Measurements from ENCODE around the gene ANKRD13B.

The ANKRD13B gene

DNA sequence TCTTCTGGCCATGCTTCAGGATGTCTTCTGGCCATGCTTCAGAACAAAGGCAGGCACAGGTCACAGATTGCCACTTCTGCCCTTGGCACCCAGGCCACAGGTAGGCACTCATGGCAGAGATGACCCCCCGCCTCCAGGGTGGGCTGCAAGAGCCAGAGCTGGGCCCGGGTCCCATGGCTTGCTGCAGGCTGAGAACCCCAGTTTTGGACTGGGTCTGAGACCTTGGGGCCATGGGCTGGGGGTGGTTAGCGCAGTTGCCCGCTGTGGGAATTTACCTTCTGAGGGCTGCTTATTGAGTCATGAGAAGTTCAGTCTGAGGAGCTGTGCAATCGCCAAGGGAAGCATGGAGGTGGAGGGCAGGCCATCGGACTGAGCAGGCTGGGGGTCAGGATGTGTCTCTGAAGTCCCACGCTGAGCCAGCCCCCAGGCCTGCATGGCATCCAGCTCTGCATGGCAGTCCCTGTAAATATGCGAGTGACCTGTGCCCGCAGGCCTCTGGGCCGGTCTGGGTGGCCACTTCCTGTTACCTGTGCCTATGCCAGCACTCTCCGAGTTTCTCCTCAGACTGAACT is 1.7 kb downstream of the ANKRD13B start:
- H3K9me3 ChIP-seq (ENCODE audit: insufficient read depth, low read length): no peaks in the 10 kb centered on the region
- peak overlapping the region; percentile 68 for H3K4me2 ChIP-seq (ENCODE audit: low read length)
- no peaks in the 10 kb centered on the region for H3K36me3 ChIP-seq (replicated peaks; ENCODE audit: low read depth, low read length)
- no peak for TF ChIP-seq EZH2phosphoT487 (IDR thresholded peaks at IDR 0.05; ENCODE audit: low read depth)
- TF ChIP-seq, protein P1, sequence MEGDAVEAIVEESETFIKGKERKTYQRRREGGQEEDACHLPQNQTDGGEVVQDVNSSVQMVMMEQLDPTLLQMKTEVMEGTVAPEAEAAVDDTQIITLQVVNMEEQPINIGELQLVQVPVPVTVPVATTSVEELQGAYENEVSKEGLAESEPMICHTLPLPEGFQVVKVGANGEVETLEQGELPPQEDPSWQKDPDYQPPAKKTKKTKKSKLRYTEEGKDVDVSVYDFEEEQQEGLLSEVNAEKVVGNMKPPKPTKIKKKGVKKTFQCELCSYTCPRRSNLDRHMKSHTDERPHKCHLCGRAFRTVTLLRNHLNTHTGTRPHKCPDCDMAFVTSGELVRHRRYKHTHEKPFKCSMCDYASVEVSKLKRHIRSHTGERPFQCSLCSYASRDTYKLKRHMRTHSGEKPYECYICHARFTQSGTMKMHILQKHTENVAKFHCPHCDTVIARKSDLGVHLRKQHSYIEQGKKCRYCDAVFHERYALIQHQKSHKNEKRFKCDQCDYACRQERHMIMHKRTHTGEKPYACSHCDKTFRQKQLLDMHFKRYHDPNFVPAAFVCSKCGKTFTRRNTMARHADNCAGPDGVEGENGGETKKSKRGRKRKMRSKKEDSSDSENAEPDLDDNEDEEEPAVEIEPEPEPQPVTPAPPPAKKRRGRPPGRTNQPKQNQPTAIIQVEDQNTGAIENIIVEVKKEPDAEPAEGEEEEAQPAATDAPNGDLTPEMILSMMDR (IDR thresholded peaks at IDR 0.05; ENCODE audit: low read depth, low read length): no peak
- no peaks in the 10 kb centered on the region for H3K27me3 ChIP-seq (ENCODE audit: low read depth, low read length)
- H4K20me1 ChIP-seq (ENCODE audit: insufficient read depth, low read length): no peaks in the 10 kb centered on the region; the same call in 1 of the 2 replicates
- peak overlapping the region; percentile 67; the same call in 1 of the 2 replicates for H3K9ac ChIP-seq (ENCODE audit: low read length)
- H3K27ac ChIP-seq (ENCODE audit: low read length): no peak overlapping the region
- H3K79me2 ChIP-seq (ENCODE audit: low read length): peaks cover 58% of the 10 kb centered on the region
- H3K4me1 ChIP-seq (ENCODE audit: low read length): peaks cover 31% of the 10 kb centered on the region
- peak overlapping the region; percentile 81 for H3K4me3 ChIP-seq (ENCODE audit: low read length)
- H2AFZ ChIP-seq (ENCODE audit: low read depth, low read length): no peak overlapping the region

DNA sequence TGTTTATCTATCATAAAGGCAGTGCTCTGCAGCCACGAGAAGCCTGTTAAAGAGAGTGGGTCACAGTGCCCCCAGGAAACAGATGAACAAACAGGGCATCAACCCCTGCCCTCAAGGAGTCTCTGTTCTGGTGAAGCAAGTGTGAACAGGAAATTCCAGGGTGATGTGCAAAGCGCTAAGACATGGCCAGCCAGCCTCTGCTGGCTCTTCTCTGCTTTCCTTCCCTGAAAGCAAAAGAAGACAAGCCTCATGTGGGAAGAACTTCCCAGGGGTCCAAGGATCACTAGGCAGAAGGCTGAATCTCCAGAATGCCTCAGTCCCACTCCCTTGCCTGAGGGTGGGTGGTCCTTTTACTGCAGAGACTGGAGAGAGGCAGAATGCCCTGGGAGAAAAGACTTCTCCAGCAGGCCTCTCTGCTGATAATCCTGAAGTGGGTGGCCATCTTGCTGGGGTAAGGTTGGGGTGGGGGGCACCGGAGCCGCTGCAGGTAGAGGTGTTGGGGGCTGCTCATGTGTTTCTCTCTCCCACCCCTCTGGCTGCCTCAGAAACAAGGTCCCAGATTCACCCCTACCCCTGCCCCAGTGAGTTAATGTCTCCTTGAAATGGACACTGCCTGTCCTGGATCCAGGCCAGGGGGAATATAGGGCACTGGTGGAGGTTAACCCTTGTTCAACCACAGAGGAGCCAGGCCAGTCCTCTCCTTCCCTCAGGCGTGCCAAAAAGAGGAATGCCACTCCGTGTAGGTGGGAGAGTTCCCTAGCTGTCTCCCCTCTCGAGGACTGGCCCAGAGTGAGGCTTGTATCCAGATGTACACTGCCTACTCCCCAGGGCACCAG is 2.4 kb downstream of the ANKRD13B start:
- Histone ChIP-seq H3K4me3 (ENCODE audit: low read length) (no peak overlapping the region), H3K4me2 (ENCODE audit: low read length) (no peak overlapping the region; the same call in 1 of the 2 replicates)

DNA sequence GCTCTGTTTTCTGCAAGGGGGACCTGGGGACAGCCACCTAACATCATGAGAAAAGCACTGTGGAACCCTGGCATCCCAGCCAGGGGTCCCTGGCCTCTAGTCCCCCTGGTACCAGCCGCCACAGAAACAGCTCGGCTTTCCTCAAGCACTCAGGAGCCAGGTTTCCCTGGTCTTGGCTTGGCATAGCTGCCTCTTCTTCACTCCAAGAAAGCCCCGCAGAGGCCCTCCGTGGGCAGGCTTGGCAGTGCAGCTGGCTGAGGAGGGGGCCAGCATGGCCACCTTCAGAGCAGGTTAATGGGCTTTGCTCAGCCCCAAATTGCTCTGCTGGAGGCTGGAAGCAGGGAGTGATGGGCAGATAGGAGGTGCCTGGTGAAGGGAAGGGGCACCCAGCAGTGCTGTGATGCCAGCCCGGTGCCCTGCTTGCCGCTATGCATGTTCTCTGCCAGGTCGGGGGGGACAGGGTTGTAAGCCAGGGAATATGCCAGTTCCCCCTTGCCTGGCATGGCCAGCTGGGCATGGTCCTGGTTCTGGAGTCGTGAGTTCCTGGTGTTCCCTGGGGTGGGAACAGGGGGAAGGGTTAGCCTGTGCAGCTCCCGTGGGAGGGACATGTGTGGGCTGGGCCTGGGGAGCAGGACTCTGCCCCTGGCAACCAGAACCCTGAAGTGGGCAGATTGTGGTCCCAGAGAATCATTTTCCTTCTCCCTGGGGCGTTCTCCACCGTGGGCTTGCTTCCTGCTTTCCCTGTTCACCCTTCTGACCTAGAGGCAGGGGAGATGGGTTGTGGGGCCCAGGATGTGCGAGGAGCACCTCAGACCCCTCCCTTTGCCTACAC is 3.2 kb downstream of the ANKRD13B start:
- H3K27me3 ChIP-seq (ENCODE audit: low read depth, low read length): no peaks in the 10 kb centered on the region
- H3K4me1 ChIP-seq (ENCODE audit: low read length): peaks cover 21% of the 10 kb centered on the region
- peaks cover 54% of the 10 kb centered on the region for H3K79me2 ChIP-seq (ENCODE audit: low read length)
- H3K27ac ChIP-seq (ENCODE audit: low read length): no peak overlapping the region
- TF ChIP-seq, protein P1 (IDR thresholded peaks at IDR 0.05; ENCODE audit: low read depth, low read length): no peak
- TF ChIP-seq EZH2phosphoT487 (IDR thresholded peaks at IDR 0.05; ENCODE audit: low read depth): no peak
- no peaks in the 10 kb centered on the region for H3K9me3 ChIP-seq (ENCODE audit: insufficient read depth, low read length)
- no peaks in the 10 kb centered on the region; the same call in 1 of the 2 replicates for H4K20me1 ChIP-seq (ENCODE audit: insufficient read depth, low read length)
- H3K4me3 ChIP-seq (ENCODE audit: low read length): no peak overlapping the region
- H3K9ac ChIP-seq (ENCODE audit: low read length): no peak overlapping the region
- no peak overlapping the region for H2AFZ ChIP-seq (ENCODE audit: low read depth, low read length)
- no peak overlapping the region for H3K4me2 ChIP-seq (ENCODE audit: low read length)
- no peaks in the 10 kb centered on the region for H3K36me3 ChIP-seq (replicated peaks; ENCODE audit: low read depth, low read length)

More for the DNA sequence above, 2.4 kb downstream of the ANKRD13B start:
- no peak overlapping the region for H2AFZ ChIP-seq (ENCODE audit: low read depth, low read length)
- H3K4me1 ChIP-seq (ENCODE audit: low read length): peaks cover 29% of the 10 kb centered on the region
- TF ChIP-seq, protein P1 (IDR thresholded peaks at IDR 0.05; ENCODE audit: low read depth, low read length): no peak
- TF ChIP-seq EZH2phosphoT487 (IDR thresholded peaks at IDR 0.05; ENCODE audit: low read depth): no peak
- no peaks in the 10 kb centered on the region for H3K27me3 ChIP-seq (ENCODE audit: low read depth, low read length)
- H3K9ac ChIP-seq (ENCODE audit: low read length): no peak overlapping the region
- no peaks in the 10 kb centered on the region; the same call in 1 of the 2 replicates for H4K20me1 ChIP-seq (ENCODE audit: insufficient read depth, low read length)
- no peaks in the 10 kb centered on the region for H3K9me3 ChIP-seq (ENCODE audit: insufficient read depth, low read length)
- H3K79me2 ChIP-seq (ENCODE audit: low read length): peaks cover 52% of the 10 kb centered on the region
- H3K27ac ChIP-seq (ENCODE audit: low read length): no peak overlapping the region
- no peaks in the 10 kb centered on the region for H3K36me3 ChIP-seq (replicated peaks; ENCODE audit: low read depth, low read length)
